BE2C (cell line): ENCODE measurements around the gene IMPDH2.
A peak's percentile ranks its signal among the peaks of the same experiment; 100 is the strongest.

Experiments used
- DNase-seq: peaks from one replicate; pipeline ENCODE4 v3.0.0-alpha.2; 2020
- H3K27me3 ChIP-seq: fragments of 250-450 bp; sonication (Bioruptor Pico); 2 replicates; pipeline ENCODE4 v1.5.1; 2020; ENCODE audit warnings: mild to moderate bottlenecking
- H3K36me3 ChIP-seq: fragments of 250-450 bp; sonication (Bioruptor Pico); 2 replicates; pipeline ENCODE4 v1.5.1; 2020; ENCODE audit warnings: mild to moderate bottlenecking
- H3K4me1 ChIP-seq: fragments of 250-450 bp; sonication (Bioruptor Pico); 2 replicates; pipeline ENCODE4 v1.5.1; 2020
- H3K4me3 ChIP-seq: 2 replicates; pipeline ENCODE4 v1.5.1; 2011; ENCODE audit warnings: low read depth, low read length
- H3K9me3 ChIP-seq: fragments of 250-450 bp; sonication (Bioruptor Pico); 2 replicates; pipeline ENCODE4 v1.5.1; 2020
- CTCF ChIP-seq: IDR thresholded peaks from 2 replicates; pipeline ENCODE4 v1.5.1; 2012; ENCODE audit warnings: mild to moderate bottlenecking, low read depth, low read length

IMPDH2 gene

GRCh38 chr3:49016414-49017228, 12.6 kb downstream of the IMPDH2 start:
- no peak for DNase-seq
- H3K4me3 ChIP-seq: no peak overlapping the region
- H3K9me3 ChIP-seq: no peaks in the 10 kb centered on the region
- peaks cover 31% of the 10 kb centered on the region for H3K36me3 ChIP-seq
- H3K4me1 ChIP-seq: no peaks in the 10 kb centered on the region
- no peak for TF ChIP-seq CTCF
- no peaks in the 10 kb centered on the region for H3K27me3 ChIP-seq

GRCh38 chr3:49015765-49016164, 13.4 kb downstream of the IMPDH2 start:
- no peak overlapping the region for H3K4me3 ChIP-seq
- peaks cover 31% of the 10 kb centered on the region for H3K36me3 ChIP-seq

GRCh38 chr3:49015072-49015471, 14.1 kb downstream of the IMPDH2 start:
- TF ChIP-seq CTCF: no peak
- Histone ChIP-seq H3K4me3 (no peak overlapping the region), H3K27me3 (no peaks in the 10 kb centered on the region), H3K9me3 (no peaks in the 10 kb centered on the region), H3K36me3 (peaks cover 31% of the 10 kb centered on the region), H3K4me1 (no peaks in the 10 kb centered on the region)
- DNase-seq: no peak

More at GRCh38 chr3:49015765-49016164, 13.4 kb downstream of the IMPDH2 start:
- no peaks in the 10 kb centered on the region for H3K4me1 ChIP-seq
- no peaks in the 10 kb centered on the region for H3K9me3 ChIP-seq
- H3K27me3 ChIP-seq: no peaks in the 10 kb centered on the region
- no peak for DNase-seq
- TF ChIP-seq CTCF: no peak

GRCh38 chr3:49013738-49014660, 15.2 kb downstream of the IMPDH2 start:
- no peak overlapping the region for H3K4me3 ChIP-seq
- H3K36me3 ChIP-seq: peaks cover 31% of the 10 kb centered on the region
- H3K4me1 ChIP-seq: no peaks in the 10 kb centered on the region
- no peaks in the 10 kb centered on the region for H3K9me3 ChIP-seq
- no peaks in the 10 kb centered on the region for H3K27me3 ChIP-seq
- DNase-seq: peak; percentile 57
- peak; percentile 56 for TF ChIP-seq CTCF

- no peak overlapping the region for H3K4me3 ChIP-seq
- no peaks in the 10 kb centered on the region for H3K4me1 ChIP-seq
- no peak for DNase-seq
- no peaks in the 10 kb centered on the region for H3K9me3 ChIP-seq
- no peaks in the 10 kb centered on the region for H3K27me3 ChIP-seq
- TF ChIP-seq CTCF: no peak
- H3K36me3 ChIP-seq: peaks cover 33% of the 10 kb centered on the region
Observed at GRCh38 chr3:49013113-49013737, 16.0 kb downstream of the IMPDH2 start.
